Astrocyte (in vitro differentiated cells and primary cell): ENCODE measurements around the gene PGA4. TPM values are rescaled to one million over a fixed set of nuclear protein-coding genes. Genes with fewer than 3 reads are reported as not detected.
"Not testable (repeated sequence)": the region's sequence is repeated elsewhere in the genome, so short reads cannot be mapped to it uniquely, and the experiment has no call there.

ENCODE experiments used
- DNase-seq: peaks from one replicate; pipeline ENCODE4 v3.0.0-alpha.2; 2010; ENCODE audit warnings: low read depth
- FAIRE-seq: peaks from 2 replicates; lab custom pipeline; 2011; peaks lifted over from hg19 to GRCh38; lab: Jason Lieb, UNC
- H2AFZ ChIP-seq: 2 replicates; pipeline ENCODE4 v1.6.0; 2012; ENCODE audit warnings: low read depth, low read length, inconsistent platforms
- H3K27ac ChIP-seq: 2 replicates; pipeline ENCODE4 v1.5.1; 2011; ENCODE audit warnings: low read depth, low read length, inconsistent platforms
- H3K27me3 ChIP-seq: 2 replicates; pipeline ENCODE4 v1.6.0; 2011; ENCODE audit warnings: low read length, inconsistent platforms; ENCODE audit not compliant: insufficient read depth
- H3K36me3 ChIP-seq: 2 replicates; pipeline ENCODE4 v1.5.1; 2011; ENCODE audit warnings: low read length, inconsistent platforms; ENCODE audit not compliant: insufficient read depth
- H3K4me1 ChIP-seq: 2 replicates; pipeline ENCODE4 v1.5.1; 2011; ENCODE audit warnings: low read length, inconsistent platforms; ENCODE audit not compliant: insufficient read depth
- H3K4me2 ChIP-seq: 2 replicates; pipeline ENCODE4 v1.6.0; 2012; ENCODE audit warnings: low read length, inconsistent platforms
- H3K4me3 ChIP-seq: 2 replicates; pipeline ENCODE4 v1.5.1; 2011; ENCODE audit warnings: low read depth, mild to moderate bottlenecking, low read length, inconsistent platforms; ENCODE audit not compliant: insufficient read depth
- H3K79me2 ChIP-seq: 2 replicates; pipeline ENCODE4 v1.6.0; 2012; ENCODE audit warnings: mild to moderate bottlenecking, low read length, inconsistent platforms; ENCODE audit not compliant: insufficient read depth
- H3K9ac ChIP-seq: 2 replicates; pipeline ENCODE4 v1.6.0; 2012; ENCODE audit warnings: mild to moderate bottlenecking, low read length, inconsistent platforms
- H3K9me3 ChIP-seq: 2 replicates; pipeline ENCODE4 v1.5.1; 2012; ENCODE audit warnings: low read depth, mild to moderate bottlenecking, low read length, inconsistent platforms; ENCODE audit not compliant: insufficient read depth
- H4K20me1 ChIP-seq: 2 replicates; pipeline ENCODE4 v1.6.0; 2012; ENCODE audit warnings: low read length, inconsistent platforms; ENCODE audit not compliant: insufficient read depth
- H3K27ac Mint-ChIP-seq: one replicate; pipeline ENCODE4 v1.8.0; 2021; ENCODE audit warnings: mild to moderate bottlenecking, mixed read lengths; ENCODE audit not compliant: unreplicated experiment
- H3K27me3 Mint-ChIP-seq: one replicate; pipeline ENCODE4 v1.8.0; 2021; ENCODE audit warnings: low read depth, mixed read lengths; ENCODE audit not compliant: unreplicated experiment
- H3K36me3 Mint-ChIP-seq: one replicate; pipeline ENCODE4 v1.8.0; 2021; ENCODE audit warnings: low read depth, mixed read lengths; ENCODE audit not compliant: unreplicated experiment
- H3K4me1 Mint-ChIP-seq: one replicate; pipeline ENCODE4 v1.8.0; 2021; ENCODE audit warnings: low read depth, mixed read lengths; ENCODE audit not compliant: unreplicated experiment
- H3K4me3 Mint-ChIP-seq: one replicate; pipeline ENCODE4 v1.8.0; 2021; ENCODE audit warnings: mild to moderate bottlenecking, moderate library complexity, mixed read lengths; ENCODE audit not compliant: unreplicated experiment
- H3K9me3 Mint-ChIP-seq: one replicate; pipeline ENCODE4 v1.8.0; 2021; ENCODE audit warnings: mild to moderate bottlenecking, mixed read lengths; ENCODE audit not compliant: unreplicated experiment
- total RNA-seq: library from RNA; stranded (reverse); gene quantifications from 2 replicates; pipeline ENCODE4 v1.2.1, GENCODE V29; 2021

Gene PGA4
- total RNA-seq, 1 donor from 2014 or later = 0.86 TPM

GRCh38 chr11:61231033-61231432 is 8.9 kb downstream of the PGA4 start:
- H4K20me1 ChIP-seq, H3K36me3 ChIP-seq, H2AFZ ChIP-seq, H3K4me1 ChIP-seq, H3K9me3 ChIP-seq, H3K9ac ChIP-seq, H3K4me3 ChIP-seq, H3K79me2 ChIP-seq, H3K27me3 ChIP-seq, H3K4me2 ChIP-seq, H3K4me1 Mint-ChIP-seq, H3K9me3 Mint-ChIP-seq, H3K36me3 Mint-ChIP-seq, H3K27ac ChIP-seq, H3K27ac Mint-ChIP-seq, H3K4me3 Mint-ChIP-seq, DNase-seq, FAIRE-seq, H3K27me3 Mint-ChIP-seq: not testable (repeated sequence)

DNA sequence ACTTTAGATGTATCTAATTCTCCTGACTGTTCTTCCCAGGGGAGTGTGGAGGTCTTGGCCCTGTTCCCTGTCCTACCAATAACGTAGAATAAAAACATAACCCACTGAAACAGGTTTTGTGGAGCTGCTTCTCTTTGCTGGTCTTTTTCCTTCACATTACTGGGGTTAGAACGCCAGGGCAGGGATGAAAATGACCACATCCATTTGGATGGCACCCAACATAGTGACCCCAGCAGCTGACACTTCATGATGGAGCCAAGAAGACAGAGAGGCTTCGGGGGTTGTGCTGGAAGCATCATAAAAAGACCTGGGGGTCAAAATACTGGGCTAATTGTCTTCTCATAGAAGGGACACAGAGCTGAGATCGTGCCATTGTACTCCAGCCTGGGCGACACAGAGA is 9.4 kb downstream of the PGA4 start:
- H3K9ac ChIP-seq, H3K27me3 Mint-ChIP-seq, FAIRE-seq, H3K9me3 Mint-ChIP-seq, H4K20me1 ChIP-seq, H3K4me3 Mint-ChIP-seq, H3K36me3 Mint-ChIP-seq, H3K27ac ChIP-seq, H3K4me2 ChIP-seq, H2AFZ ChIP-seq, H3K4me1 Mint-ChIP-seq, H3K36me3 ChIP-seq, H3K79me2 ChIP-seq, H3K27ac Mint-ChIP-seq, H3K4me3 ChIP-seq, H3K4me1 ChIP-seq, H3K9me3 ChIP-seq, DNase-seq, H3K27me3 ChIP-seq: not testable (repeated sequence)

- not testable (repeated sequence) for H3K36me3 Mint-ChIP-seq, H3K27ac ChIP-seq, H2AFZ ChIP-seq, H3K79me2 ChIP-seq, H3K36me3 ChIP-seq, H3K9ac ChIP-seq, H3K4me1 ChIP-seq, DNase-seq, H3K27me3 Mint-ChIP-seq, H4K20me1 ChIP-seq, H3K27ac Mint-ChIP-seq, FAIRE-seq, H3K9me3 Mint-ChIP-seq, H3K4me3 ChIP-seq, H3K27me3 ChIP-seq, H3K4me3 Mint-ChIP-seq, H3K9me3 ChIP-seq, H3K4me1 Mint-ChIP-seq, H3K4me2 ChIP-seq
Measured at GRCh38 chr11:61232548-61233145, 10.5 kb downstream of the PGA4 start.

DNA sequence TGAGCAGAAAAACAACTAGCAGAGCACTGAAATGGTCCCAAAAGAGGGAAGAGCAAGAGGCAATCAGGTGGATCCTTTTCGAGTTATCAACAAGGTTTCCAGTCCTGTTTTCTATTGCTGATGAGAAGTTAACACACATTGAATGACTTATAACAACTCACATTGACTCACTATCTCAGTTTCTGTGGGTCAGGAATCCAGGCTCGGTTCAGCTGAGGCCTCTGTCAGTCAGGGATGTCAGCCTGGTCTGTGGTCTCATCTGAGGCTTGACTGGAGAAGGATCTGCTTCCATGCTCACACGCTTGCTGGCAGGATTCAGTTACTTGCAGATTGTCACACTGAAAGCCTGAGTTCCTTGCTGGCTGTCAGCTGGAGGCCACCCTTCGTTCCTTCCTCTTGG is 15.0 kb downstream of the PGA4 start:
- H3K4me3 Mint-ChIP-seq, H3K4me1 ChIP-seq, H3K9ac ChIP-seq, H4K20me1 ChIP-seq, H3K27me3 Mint-ChIP-seq, H2AFZ ChIP-seq, H3K4me1 Mint-ChIP-seq, H3K9me3 ChIP-seq, DNase-seq, H3K27ac Mint-ChIP-seq, H3K27ac ChIP-seq, H3K36me3 Mint-ChIP-seq, FAIRE-seq, H3K79me2 ChIP-seq, H3K9me3 Mint-ChIP-seq, H3K4me3 ChIP-seq, H3K4me2 ChIP-seq, H3K27me3 ChIP-seq, H3K36me3 ChIP-seq: not testable (repeated sequence)

- not testable (repeated sequence) for H3K4me3 ChIP-seq, H3K9ac ChIP-seq, H3K9me3 Mint-ChIP-seq, H3K4me3 Mint-ChIP-seq, FAIRE-seq, H3K4me2 ChIP-seq, H3K27ac ChIP-seq, DNase-seq, H3K27ac Mint-ChIP-seq, H3K36me3 Mint-ChIP-seq, H3K9me3 ChIP-seq, H3K4me1 Mint-ChIP-seq, H2AFZ ChIP-seq, H3K79me2 ChIP-seq, H3K36me3 ChIP-seq, H3K27me3 Mint-ChIP-seq, H3K4me1 ChIP-seq, H3K27me3 ChIP-seq, H4K20me1 ChIP-seq
Measured at GRCh38 chr11:61240288-61240687, 18.1 kb downstream of the PGA4 start.

DNA sequence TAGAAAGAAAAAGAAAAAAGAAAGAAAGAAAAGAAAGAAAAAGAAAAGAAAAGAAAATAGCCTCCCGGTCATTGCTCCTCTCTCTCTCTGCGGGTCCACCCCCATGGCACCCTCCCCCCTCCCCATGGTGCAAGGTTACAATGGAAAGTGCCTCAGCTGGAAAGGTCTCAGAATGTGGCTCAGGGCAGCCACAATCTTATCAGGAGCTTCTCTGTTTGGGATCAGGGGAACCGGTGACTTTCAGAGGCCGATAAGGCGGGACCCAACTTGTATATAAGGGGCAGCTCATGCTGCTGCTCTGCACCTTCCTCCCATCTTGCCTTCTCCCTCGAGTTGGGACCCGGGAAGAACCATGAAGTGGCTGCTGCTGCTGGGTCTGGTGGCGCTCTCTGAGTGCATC is 18.7 kb downstream of the PGA4 start, which contains the start of gene PGA5:
PGA5 (plus strand) TSS at position 301 of the 400 bp plus-strand sequence; CDS start at position 353, 52 bp downstream.
- H3K9ac ChIP-seq, DNase-seq, H2AFZ ChIP-seq, H3K9me3 Mint-ChIP-seq, H3K27ac ChIP-seq, H3K4me1 ChIP-seq, H3K4me3 Mint-ChIP-seq, H4K20me1 ChIP-seq, FAIRE-seq, H3K4me1 Mint-ChIP-seq, H3K27me3 ChIP-seq, H3K9me3 ChIP-seq, H3K36me3 Mint-ChIP-seq, H3K4me2 ChIP-seq, H3K79me2 ChIP-seq, H3K27ac Mint-ChIP-seq, H3K4me3 ChIP-seq, H3K27me3 Mint-ChIP-seq, H3K36me3 ChIP-seq: not testable (repeated sequence)
